ENCODE data around the gene RIPOR3. TPM values are rescaled to one million over a fixed set of nuclear protein-coding genes. Genes with fewer than 3 reads are reported as not detected.
A peak's percentile ranks its signal among the peaks of the same experiment; 100 is the strongest.
"Not testable (repeated sequence)": the region's sequence is repeated elsewhere in the genome, so short reads cannot be mapped to it uniquely, and the experiment has no call there.

Gene RIPOR3
- total RNA-seq, 1 experiment from 2014 or later: 0.58 TPM

- peak; percentile 94 for DNase-seq (ENCODE audit: low spot score)
Measured at GRCh38 chr20:50572938-50573777, 118.2 kb downstream of the RIPOR3 start.

- no peak for DNase-seq (ENCODE audit: low spot score)
Measured at GRCh38 chr20:50571466-50571865, 119.9 kb downstream of the RIPOR3 start.

GRCh38 chr20:50569864-50570836, 121.2 kb downstream of the RIPOR3 start:
- no peak for DNase-seq (ENCODE audit: low spot score)

GRCh38 chr20:50569487-50569863, 121.9 kb downstream of the RIPOR3 start:
- not testable (repeated sequence) for DNase-seq (ENCODE audit: low spot score)

GRCh38 chr20:50568549-50568942, 122.8 kb downstream of the RIPOR3 start:
- no peak for DNase-seq (ENCODE audit: low spot score)

- no peak for DNase-seq (ENCODE audit: low spot score)
Measured at GRCh38 chr20:50567860-50568548, 123.3 kb downstream of the RIPOR3 start.

- no peak for DNase-seq (ENCODE audit: low spot score)
Measured at GRCh38 chr20:50565871-50566270, 125.5 kb downstream of the RIPOR3 start.

- no peak for DNase-seq (ENCODE audit: low spot score)
Measured at GRCh38 chr20:50565383-50565782, 126.0 kb downstream of the RIPOR3 start.

- DNase-seq (ENCODE audit: low spot score): no peak
Measured at GRCh38 chr20:50563133-50563944, 128.0 kb downstream of the RIPOR3 start.

- DNase-seq (ENCODE audit: low spot score): no peak
Measured at GRCh38 chr20:50562262-50562701, 129.1 kb downstream of the RIPOR3 start.

- DNase-seq (ENCODE audit: low spot score): peak; percentile 94
Measured at GRCh38 chr20:50561379-50562078, 129.8 kb downstream of the RIPOR3 start.

- no peak for DNase-seq (ENCODE audit: low spot score)
Measured at GRCh38 chr20:50560867-50561266, 130.5 kb downstream of the RIPOR3 start.

- DNase-seq (ENCODE audit: low spot score): no peak
Measured at GRCh38 chr20:50559856-50560638, 131.3 kb downstream of the RIPOR3 start.

- no peak for DNase-seq (ENCODE audit: low spot score)
Measured at GRCh38 chr20:50559149-50559548, 132.2 kb downstream of the RIPOR3 start.

GRCh38 chr20:50558483-50558925, 132.8 kb downstream of the RIPOR3 start:
- peak; percentile 71 for DNase-seq (ENCODE audit: low spot score)

GRCh38 chr20:50557549-50558134, 133.7 kb downstream of the RIPOR3 start:
- no peak for DNase-seq (ENCODE audit: low spot score)

GRCh38 chr20:50555662-50556061, 135.7 kb downstream of the RIPOR3 start:
- DNase-seq (ENCODE audit: low spot score): no peak

- no peak for DNase-seq (ENCODE audit: low spot score)
Measured at GRCh38 chr20:50554694-50555579, 136.4 kb downstream of the RIPOR3 start.

Measured in H4 (cell line).